ENCODE measurements around the gene EIPR1.

The EIPR1 gene

DNA sequence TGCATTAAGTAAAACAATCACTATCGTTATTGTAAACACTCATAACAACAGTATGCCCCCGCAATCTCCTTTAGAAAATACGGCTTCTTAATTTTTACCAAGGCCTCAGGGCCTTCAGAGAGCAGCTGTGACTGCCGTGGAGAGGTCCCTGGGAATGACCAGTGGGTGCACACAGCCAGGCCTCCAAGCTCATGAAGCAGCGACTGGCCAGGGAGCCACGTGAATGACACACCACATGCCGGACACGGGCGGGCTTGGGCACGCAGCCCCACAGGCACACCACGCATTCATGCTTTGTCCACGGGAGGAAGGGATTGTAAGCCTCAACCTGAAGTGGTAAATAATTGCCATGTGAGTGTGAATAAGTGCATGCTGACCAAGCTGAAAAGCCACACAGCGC, 121.0 kb downstream of the EIPR1 start:
- H3K36me3 ChIP-seq = no peaks in the 10 kb centered on the region
- H3K4me1 ChIP-seq (ENCODE audit: control insufficient read depth in 1 of 2, insufficient read depth in 1 of 2, low read depth in 1 of 2, low read length in 1 of 2) = peaks cover 5 to 12% of the 10 kb centered on the region in 2 experiments
- TF ChIP-seq, protein P1, sequence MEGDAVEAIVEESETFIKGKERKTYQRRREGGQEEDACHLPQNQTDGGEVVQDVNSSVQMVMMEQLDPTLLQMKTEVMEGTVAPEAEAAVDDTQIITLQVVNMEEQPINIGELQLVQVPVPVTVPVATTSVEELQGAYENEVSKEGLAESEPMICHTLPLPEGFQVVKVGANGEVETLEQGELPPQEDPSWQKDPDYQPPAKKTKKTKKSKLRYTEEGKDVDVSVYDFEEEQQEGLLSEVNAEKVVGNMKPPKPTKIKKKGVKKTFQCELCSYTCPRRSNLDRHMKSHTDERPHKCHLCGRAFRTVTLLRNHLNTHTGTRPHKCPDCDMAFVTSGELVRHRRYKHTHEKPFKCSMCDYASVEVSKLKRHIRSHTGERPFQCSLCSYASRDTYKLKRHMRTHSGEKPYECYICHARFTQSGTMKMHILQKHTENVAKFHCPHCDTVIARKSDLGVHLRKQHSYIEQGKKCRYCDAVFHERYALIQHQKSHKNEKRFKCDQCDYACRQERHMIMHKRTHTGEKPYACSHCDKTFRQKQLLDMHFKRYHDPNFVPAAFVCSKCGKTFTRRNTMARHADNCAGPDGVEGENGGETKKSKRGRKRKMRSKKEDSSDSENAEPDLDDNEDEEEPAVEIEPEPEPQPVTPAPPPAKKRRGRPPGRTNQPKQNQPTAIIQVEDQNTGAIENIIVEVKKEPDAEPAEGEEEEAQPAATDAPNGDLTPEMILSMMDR (IDR thresholded peaks at IDR 0.05) = no peak
- no peak overlapping the region for H3K27ac ChIP-seq
- H3K27me3 ChIP-seq = no peaks in the 10 kb centered on the region
- H3K9me3 ChIP-seq = no peaks in the 10 kb centered on the region
- H3K4me3 ChIP-seq (ENCODE audit: low read depth in 1 of 2, low read length in 1 of 2) = no peak overlapping the region

DNA sequence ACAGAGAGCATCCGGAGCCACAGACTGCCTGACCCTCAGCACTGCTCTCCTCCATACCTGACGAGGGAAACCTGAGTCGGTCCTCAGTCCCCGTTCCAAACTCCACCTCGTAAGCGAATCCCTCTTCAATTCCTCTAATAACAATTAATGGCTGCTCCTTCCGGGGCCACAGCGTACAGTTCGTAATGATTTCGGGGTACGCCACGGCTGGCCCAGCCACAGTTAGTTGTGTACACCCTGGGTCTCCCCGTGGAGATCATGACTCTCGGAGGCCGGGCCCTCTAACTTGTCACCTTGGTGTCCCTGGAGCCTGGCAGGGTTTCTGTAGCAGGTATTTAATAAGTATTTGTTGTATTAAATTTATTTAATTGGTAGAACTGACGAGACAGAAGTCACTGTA, 121.5 kb downstream of the EIPR1 start:
- H3K36me3 ChIP-seq = no peaks in the 10 kb centered on the region
- no peaks in the 10 kb centered on the region for H3K27me3 ChIP-seq
- H3K9me3 ChIP-seq = no peaks in the 10 kb centered on the region
- peak overlapping the region; percentile 18 for H3K27ac ChIP-seq
- H3K4me1 ChIP-seq (ENCODE audit: control insufficient read depth in 1 of 2, insufficient read depth in 1 of 2, low read depth in 1 of 2, low read length in 1 of 2) = peaks cover 5 to 12% of the 10 kb centered on the region in 2 experiments
- no peak overlapping the region for H3K4me3 ChIP-seq (ENCODE audit: low read depth in 1 of 2, low read length in 1 of 2)
- TF ChIP-seq, protein P1 (IDR thresholded peaks at IDR 0.05) = no peak

DNA sequence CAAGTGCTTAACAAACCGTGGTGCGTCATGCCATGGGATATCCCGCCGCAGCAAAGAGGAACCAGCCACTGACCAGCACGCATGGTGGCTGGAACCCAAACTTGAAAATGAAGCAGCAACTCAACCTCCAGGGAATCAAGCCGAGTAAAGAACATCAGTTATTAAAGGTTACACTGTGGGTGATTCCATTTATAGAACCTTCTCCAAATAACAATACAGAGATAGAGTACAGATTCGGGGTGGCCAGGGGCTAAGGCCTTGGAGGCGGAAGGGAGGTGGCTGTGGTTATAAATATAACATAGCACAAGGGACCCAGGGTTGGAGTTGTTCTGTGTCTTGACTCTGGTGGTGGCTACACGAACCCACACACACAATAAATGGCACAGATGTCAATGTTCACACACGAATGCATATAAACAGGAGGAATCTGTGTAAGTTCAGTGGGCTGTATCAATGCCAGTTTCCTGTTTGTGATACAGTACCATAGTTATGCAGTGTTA, 123.1 kb downstream of the EIPR1 start:
- H3K27ac ChIP-seq = no peak overlapping the region
- no peaks in the 10 kb centered on the region for H3K36me3 ChIP-seq
- H3K9me3 ChIP-seq = no peaks in the 10 kb centered on the region
- H3K27me3 ChIP-seq = no peaks in the 10 kb centered on the region
- H3K4me3 ChIP-seq (ENCODE audit: low read depth in 1 of 2, low read length in 1 of 2) = no peak overlapping the region
- peaks cover 5 to 12% of the 10 kb centered on the region in 2 experiments for H3K4me1 ChIP-seq (ENCODE audit: control insufficient read depth in 1 of 2, insufficient read depth in 1 of 2, low read depth in 1 of 2, low read length in 1 of 2)
- TF ChIP-seq, protein P1 (IDR thresholded peaks at IDR 0.05) = no peak

DNA sequence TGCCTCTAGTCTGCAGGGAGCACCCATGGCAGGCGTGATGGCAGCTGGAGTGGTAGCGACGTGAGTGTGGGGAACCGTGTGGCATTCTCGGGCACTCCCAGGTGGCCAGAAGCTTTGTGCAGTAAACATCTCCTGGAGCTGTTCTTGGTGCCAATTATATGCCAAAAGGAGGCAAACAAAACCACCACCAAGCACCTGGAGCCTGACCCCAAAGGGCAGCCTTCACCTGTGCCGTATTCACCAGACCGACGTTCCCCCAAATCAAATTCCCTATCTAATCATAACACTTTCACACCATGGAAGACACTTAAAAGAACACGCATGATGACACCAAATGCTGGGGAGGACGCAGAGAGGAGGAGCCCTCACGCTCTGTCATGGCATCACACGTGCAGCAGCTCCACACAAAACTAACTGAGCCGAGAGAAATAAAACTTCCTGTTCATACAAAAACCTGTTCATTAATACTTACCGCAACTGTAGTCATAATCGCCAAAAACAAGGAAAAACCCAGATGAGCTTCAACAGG, 123.6 kb downstream of the EIPR1 start:
- no peak overlapping the region for H3K4me3 ChIP-seq (ENCODE audit: low read depth in 1 of 2, low read length in 1 of 2)
- H3K4me1 ChIP-seq (ENCODE audit: control insufficient read depth in 1 of 2, insufficient read depth in 1 of 2, low read depth in 1 of 2, low read length in 1 of 2) = peaks cover 5 to 12% of the 10 kb centered on the region in 2 experiments
- H3K36me3 ChIP-seq = no peaks in the 10 kb centered on the region
- TF ChIP-seq, protein P1 (IDR thresholded peaks at IDR 0.05) = no peak
- no peaks in the 10 kb centered on the region for H3K27me3 ChIP-seq
- no peaks in the 10 kb centered on the region for H3K9me3 ChIP-seq
- H3K27ac ChIP-seq = no peak overlapping the region

DNA sequence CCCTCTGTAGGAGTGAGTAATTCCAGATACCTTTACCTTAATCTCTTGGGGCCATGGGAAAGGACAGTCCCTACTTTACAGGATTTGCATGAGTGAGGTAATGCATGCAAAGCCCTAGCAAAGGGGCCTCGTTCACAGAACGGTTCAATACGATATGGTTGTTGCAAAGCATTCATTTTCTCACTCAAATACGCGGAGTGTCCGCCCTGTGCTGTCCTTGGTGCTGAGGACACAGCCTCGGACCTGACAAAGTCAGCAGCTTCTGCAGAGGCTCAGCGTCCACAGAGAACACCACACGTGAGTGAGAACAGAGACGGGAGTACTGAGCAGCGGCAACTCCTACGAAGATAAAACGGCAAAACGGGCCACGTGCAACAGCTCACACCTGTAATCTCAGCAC, 125.7 kb downstream of the EIPR1 start:
- Histone ChIP-seq H3K9me3 (no peaks in the 10 kb centered on the region), H3K36me3 (no peaks in the 10 kb centered on the region), H3K27ac (no peak overlapping the region), H3K27me3 (no peaks in the 10 kb centered on the region), H3K4me3 (ENCODE audit: low read depth in 1 of 2, low read length in 1 of 2) (no peak overlapping the region), H3K4me1 (ENCODE audit: control insufficient read depth in 1 of 2, insufficient read depth in 1 of 2, low read depth in 1 of 2, low read length in 1 of 2) (peaks cover 5 to 12% of the 10 kb centered on the region in 2 experiments)
- TF ChIP-seq, protein P1 (IDR thresholded peaks at IDR 0.05) = no peak
